Spleen (tissue), 11 donors: Measurements from ENCODE around the gene HS2ST1. TPM values are rescaled to one million over a fixed set of nuclear protein-coding genes. Genes with fewer than 3 reads are reported as not detected.

Experiments used
- DNase-seq: peaks from one replicate; pipeline ENCODE4 v3.0.0-alpha.2; 2020
- H3K27ac ChIP-seq, 8 donors: fragments of 200-600 bp; sonication (generic) in 7 of 8; 1 replicate in 4 of 8; 2 replicates in 4 of 8; pipeline versions ENCODE4 v1.5.0 to v1.8.0; 2016 to 2021; ENCODE audit warnings: inconsistent platforms in 4 of 8, mild to moderate bottlenecking in 4 of 8, moderate library complexity in 1 of 8
- H3K27me3 ChIP-seq, 7 donors: fragments of 200-600 bp; sonication (generic) in 6 of 7; replicated peaks in 1 of 7; 1 replicate in 4 of 7; 2 replicates in 3 of 7; pipeline versions ENCODE4 v1.5.0 to v1.8.0; 2016 to 2021; ENCODE audit warnings: inconsistent platforms in 3 of 7, mild to moderate bottlenecking in 1 of 7
- H3K36me3 ChIP-seq, 6 donors: fragments of 200-600 bp; sonication (generic) in 5 of 6; 1 replicate in 4 of 6; 2 replicates in 2 of 6; pipeline versions ENCODE4 v1.5.0 to v1.8.0; 2016 to 2021; ENCODE audit warnings: inconsistent platforms in 2 of 6
- H3K4me1 ChIP-seq, 6 donors: fragments of 200-600 bp; sonication (generic) in 5 of 6; 1 replicate in 3 of 6; 2 replicates in 3 of 6; pipeline versions ENCODE4 v1.5.0 to v1.8.0; 2016 to 2021; ENCODE audit warnings: inconsistent platforms in 3 of 6
- H3K4me3 ChIP-seq, 8 donors: fragments of 200-600 bp; sonication (generic) in 7 of 8; 1 replicate in 4 of 8; 2 replicates in 4 of 8; pipeline versions ENCODE4 v1.5.0 to v1.8.0; 2016 to 2021; ENCODE audit warnings: inconsistent platforms in 4 of 8, mild to moderate bottlenecking in 4 of 8, moderate library complexity in 2 of 8
- H3K9me3 ChIP-seq, 8 donors: fragments of 200-600 bp; sonication (generic) in 7 of 8; 1 replicate in 4 of 8; 2 replicates in 4 of 8; pipeline versions ENCODE4 v1.5.0 to v1.8.0; 2016 to 2021; ENCODE audit warnings: inconsistent platforms in 4 of 8
- CTCF ChIP-seq, 11 experiments: fragments of 200-600 bp in 7 of 11; fragments of 450-650 bp in 4 of 11; sonication (generic) in 4 of 11; IDR thresholded peaks in 8 of 11; conservative IDR thresholded peaks in 3 of 11; 1 replicate in 7 of 11; 2 replicates in 4 of 11; pipeline versions ENCODE4 v1.4.0 to v1.8.0; 2016 to 2021; ENCODE audit warnings: antibody characterized with exemption in 11 of 11, inconsistent platforms in 4 of 11, mild to moderate bottlenecking in 1 of 11
- POLR2A ChIP-seq, 3 donors: fragments of 450-650 bp; IDR thresholded peaks; one replicate each; pipeline ENCODE4 v1.5.1; 2017; ENCODE audit warnings: antibody characterized with exemption in 3 of 3, mild to moderate bottlenecking in 1 of 3
- POLR2AphosphoS5 ChIP-seq, 3 donors: sonication (generic); formaldehyde crosslinking; IDR thresholded peaks; one replicate each; pipeline ENCODE4 v1.5.1; 2017; ENCODE audit warnings: antibody characterized with exemption in 3 of 3
- WGBS, 5 donors: extraction: QIAGEN DNeasy Blood & Tissue Kit in 3 of 5; methylation state at CpG; one replicate each; pipeline versions ENCODE4 v1.1.5 to v1.1.7; 2013 to 2018; 5-methylcytosine and 5-hydroxymethylcytosine counted together
- intact Hi-C: fragments of 100-400 bp; cut with DNase I; formaldehyde crosslinking; loops from one replicate; pipeline ENCODE4 v1.15.0; 2023; ENCODE audit warnings: low total_unique reads
- polyA plus RNA-seq, 3 donors: library from polyadenylated mRNA; stranded (reverse); fragments of 200-250 nt; gene quantifications; one replicate each; pipeline ENCODE4 v1.2.1, GENCODE V29; 2013
- total RNA-seq, 7 donors: library from RNA; depleted of rRNA in 3 of 7; stranded (reverse); fragments of >200 nt in 3 of 7; fragmentation: NEBNext Ultra II Directional in 4 of 7; extraction: Animal tissue kit (Norgen Biotek cat#: 25700) in 4 of 7; gene quantifications; one replicate each; pipeline versions ENCODE4 v1.1.0 to v1.2.1, GENCODE V29; 2016 to 2021
- donor health status: healthy with polysubstance abuse.
- donor health status: DM: no; HTN: no; CAD: no; lungs with moderate emphysema.
- donor health status: DM: no; HTN: no; CAD: no.
- donor health status: Bipolar disorder and iron deficiency.
- donor health status: healthy.
- donor health status: DM: no; HTN: no; CAD: no.
- donor health status: DM: yes; HTN: yes; CAD: no.

Gene HS2ST1
- total and polyA plus RNA-seq, 10 donors, result 4.6 to 32.9 (median 22.3) TPM

- intact Hi-C loops, result loop anchor here (10.0 kb wide), 1 partner anchor 130 kb away; no protein-coding TSS in a partner anchor
- DNase-seq, result no peak
- H3K27me3 ChIP-seq, result no peaks in the 10 kb centered on the region
These were observed 50.8 kb downstream of the HS2ST1 start for GRCh38 chr1:86965012-86965826.

GRCh38 chr1:86965827-86966182 is 51.4 kb downstream of the HS2ST1 start:
- intact Hi-C loops, result loop anchor here (10.0 kb wide), 1 partner anchor 131 kb away; no protein-coding TSS in a partner anchor
- Histone ChIP-seq H3K36me3 (no peaks in the 10 kb centered on the region), H3K4me3 (no peak overlapping the region), H3K27me3 (no peaks in the 10 kb centered on the region), H3K9me3 (no peaks in the 10 kb centered on the region), H3K4me1 (peaks cover 0 to 16% (median 6%) of the 10 kb centered on the region in 6 donors), H3K27ac (peak overlapping the region in 2 of 8 donors; percentile 5 to 13)
- 53 to 76% (median 73%) methylated on average over 1 of the region's 1 CpG for WGBS, 5 donors
- DNase-seq, result no peak
- TF ChIP-seq POLR2A (IDR thresholded peaks at IDR 0.05), result no peak
- TF ChIP-seq CTCF (IDR thresholded peaks at IDR 0.05 in 8 of 11, conservative IDR thresholded peaks at IDR 0.05 in 3 of 11), result no peak
- no peak for TF ChIP-seq POLR2AphosphoS5 (IDR thresholded peaks at IDR 0.05)

More at GRCh38 chr1:86965012-86965826, 50.8 kb downstream of the HS2ST1 start:
- H3K36me3 ChIP-seq, result no peaks in the 10 kb centered on the region
- H3K4me1 ChIP-seq, result peaks cover 0 to 16% (median 6%) of the 10 kb centered on the region in 6 donors
- no peaks in the 10 kb centered on the region for H3K9me3 ChIP-seq
- TF ChIP-seq CTCF (IDR thresholded peaks at IDR 0.05 in 8 of 11, conservative IDR thresholded peaks at IDR 0.05 in 3 of 11), result peak in 10 of 11 experiments; percentile 7 to 52 (median 43)
- TF ChIP-seq POLR2A (IDR thresholded peaks at IDR 0.05), result no peak
- peak overlapping the region in 2 of 8 donors; percentile 5 to 13 for H3K27ac ChIP-seq
- H3K4me3 ChIP-seq, result no peak overlapping the region
- WGBS, 5 donors, result 45 to 57% (median 46%) methylated on average over 2 of the region's 2 CpGs

- H3K9me3 ChIP-seq, result no peaks in the 10 kb centered on the region
- H3K27ac ChIP-seq, result no peak overlapping the region
- peaks cover 0 to 21% (median 4%) of the 10 kb centered on the region in 6 donors for H3K4me1 ChIP-seq
- no peaks in the 10 kb centered on the region for H3K36me3 ChIP-seq
- H3K4me3 ChIP-seq, result no peak overlapping the region
- intact Hi-C loops, result no loop called here
- DNase-seq, result no peak
- TF ChIP-seq POLR2AphosphoS5 (IDR thresholded peaks at IDR 0.05), result no peak
- no peak for TF ChIP-seq POLR2A (IDR thresholded peaks at IDR 0.05)
- no peak for TF ChIP-seq CTCF (IDR thresholded peaks at IDR 0.05 in 8 of 11, conservative IDR thresholded peaks at IDR 0.05 in 3 of 11)
- WGBS, 5 donors, result 47 to 94% (median 52%) methylated on average over 2 of the region's 2 CpGs
- no peaks in the 10 kb centered on the region for H3K27me3 ChIP-seq
These were observed 56.5 kb downstream of the HS2ST1 start for GRCh38 chr1:86970938-86971337.

- no peaks in the 10 kb centered on the region for H3K27me3 ChIP-seq
- no peaks in the 10 kb centered on the region for H3K9me3 ChIP-seq
- intact Hi-C loops, result no loop called here
- 62 to 78% (median 66%) methylated on average over 3 of the region's 3 CpGs for WGBS, 5 donors
- no peak overlapping the region for H3K4me3 ChIP-seq
- no peak overlapping the region for H3K27ac ChIP-seq
- H3K4me1 ChIP-seq, result peaks cover 0 to 20% (median 4%) of the 10 kb centered on the region in 6 donors
- H3K36me3 ChIP-seq, result no peaks in the 10 kb centered on the region
- no peak for TF ChIP-seq POLR2AphosphoS5 (IDR thresholded peaks at IDR 0.05)
- TF ChIP-seq CTCF (IDR thresholded peaks at IDR 0.05 in 8 of 11, conservative IDR thresholded peaks at IDR 0.05 in 3 of 11), result no peak
- no peak for TF ChIP-seq POLR2A (IDR thresholded peaks at IDR 0.05)
- no peak for DNase-seq
These were observed 57.3 kb downstream of the HS2ST1 start for GRCh38 chr1:86971778-86972177.
